Adrenal gland (tissue), 12 donors: Measurements from ENCODE around the gene SMPD3. TPM values are rescaled to one million over a fixed set of nuclear protein-coding genes. Genes with fewer than 3 reads are reported as not detected.

ENCODE experiments used
- DNase-seq, 7 donors: peaks; one replicate each; pipeline ENCODE4 v3.0.0-alpha.2; 2019 to 2020
- H3K27ac ChIP-seq, 5 donors: fragments of 200-600 bp; sonication (generic) in 4 of 5; 1 replicate in 3 of 5; 2 replicates in 2 of 5; pipeline versions ENCODE4 v1.5.1 to v1.8.0; 2016 to 2020; ENCODE audit warnings: mild to moderate bottlenecking in 1 of 5
- H3K27me3 ChIP-seq: fragments of 200-600 bp; 2 replicates; pipeline ENCODE4 v1.8.0; 2021
- H3K36me3 ChIP-seq, 2 donors: fragments of 200-600 bp; replicated peaks in 1 of 2; 1 replicate in 1 of 2; 2 replicates in 1 of 2; pipeline versions ENCODE4 v1.5.1 to v1.8.0; 2018 to 2022
- H3K4me1 ChIP-seq, 2 donors: fragments of 200-600 bp; replicated peaks in 1 of 2; 1 replicate in 1 of 2; 2 replicates in 1 of 2; pipeline versions ENCODE4 v1.5.1 to v1.8.0; 2018 to 2021
- H3K4me3 ChIP-seq, 4 donors: fragments of 200-600 bp; sonication (generic) in 3 of 4; one replicate each; pipeline ENCODE4 v1.5.1; 2016 to 2018
- H3K9me3 ChIP-seq, 3 donors: fragments of 200-600 bp; sonication (generic) in 1 of 3; replicated peaks in 1 of 3; 1 replicate in 2 of 3; 2 replicates in 1 of 3; pipeline versions ENCODE4 v1.5.1 to v1.8.0; 2016 to 2021
- POLR2A ChIP-seq, 2 donors: fragments of 450-650 bp; IDR thresholded peaks; one replicate each; pipeline ENCODE4 v1.6.1; 2017; ENCODE audit warnings: antibody characterized with exemption in 2 of 2, mild to moderate bottlenecking in 2 of 2, moderate library complexity in 1 of 2
- WGBS, 4 donors: extraction: QIAGEN DNeasy Blood & Tissue Kit in 2 of 4; methylation state at CpG; one replicate each; pipeline versions ENCODE4 v1.1.5 to v1.1.7; 2013 to 2017; 5-methylcytosine and 5-hydroxymethylcytosine counted together
- intact Hi-C, 2 donors: fragments of 100-400 bp; cut with DNase I; formaldehyde crosslinking; loops; one replicate each; pipeline versions ENCODE4 v1.14.1 to v1.15.0; 2022 to 2023
- polyA plus RNA-seq, 3 donors: library from polyadenylated mRNA; stranded (reverse); fragments of 200-250 nt in 2 of 3; fragments of 350-450 nt in 1 of 3; fragmentation: Illumina TruSeq in 1 of 3; extraction: RNeasy Lipid Tissue Mini Kit (QIAGEN cat#74804) in 1 of 3; gene quantifications; one replicate each; pipeline ENCODE4 v1.2.3, GENCODE V29; 2013 to 2014
- total RNA-seq, 9 donors: library from RNA; depleted of rRNA in 4 of 9; stranded (reverse); fragments of >200 nt in 4 of 9; fragments of 120-200 nt in 1 of 9; fragmentation: NEBNext Ultra II Directional in 1 of 9; extraction: Animal tissue kit (Norgen Biotek cat#: 25700) in 1 of 9; gene quantifications; one replicate each; pipeline versions ENCODE4 v1.1.0 to v1.2.4, GENCODE V29; 2013 to 2023
- TF ChIP-seq, protein P1 (sequence below), 6 experiments: fragments of 450-650 bp in 4 of 6; fragments of 200-600 bp in 2 of 6; sonication (generic) in 1 of 6; IDR thresholded peaks; 1 replicate in 5 of 6; 2 replicates in 1 of 6; pipeline versions ENCODE4 v1.5.1 to v1.8.0; 2016 to 2021; ENCODE audit warnings: antibody characterized with exemption in 6 of 6, mild to moderate bottlenecking in 2 of 6, moderate library complexity in 1 of 6
- donor health status: healthy with polysubstance abuse.
- donor health status: Bipolar disorder and iron deficiency.
- donor health status: DM: yes; HTN: yes; CAD: no.
- donor health status: DM: no; HTN: no; CAD: no.
- donor health status: DM: no; HTN: no; CAD: no.
- donor health status: DM: yes; HTN: yes; CAD: no.

SMPD3 gene
- total and polyA plus RNA-seq, 12 donors: 0.32 to 7.8 (median 1.2) TPM; not detected in 2

DNA sequence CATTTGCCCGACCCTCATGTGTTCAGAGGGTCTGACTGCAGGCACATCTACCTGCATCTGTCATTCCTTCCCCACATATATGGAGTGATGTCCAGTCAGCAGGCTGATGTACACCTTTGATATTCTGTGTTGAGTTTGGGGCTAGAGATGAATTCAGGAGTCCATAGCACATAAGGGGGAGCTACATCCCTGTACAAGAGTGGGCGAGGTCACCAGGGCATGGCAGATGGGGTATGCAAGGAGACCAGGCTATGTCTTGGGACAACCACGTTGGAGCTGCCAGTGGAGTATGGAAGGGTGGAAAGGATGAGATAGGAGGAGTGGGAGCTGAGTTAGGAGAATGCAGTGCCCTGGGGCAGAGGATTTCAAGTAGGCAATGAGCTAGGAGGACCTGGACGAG is 15.0 kb downstream of the SMPD3 start:
- intact Hi-C loops: no loop called here
- Histone ChIP-seq H3K4me3 (no peak overlapping the region), H3K27ac (no peak overlapping the region), H3K4me1 (no peaks in the 10 kb centered on the region), H3K27me3 (no peaks in the 10 kb centered on the region), H3K9me3 (no peaks in the 10 kb centered on the region), H3K36me3 (no peaks in the 10 kb centered on the region)
- 81 to 89% (median 86%) methylated on average over 4 of the region's 4 CpGs for WGBS, 4 donors
- DNase-seq: no peak
- TF ChIP-seq, protein P1, sequence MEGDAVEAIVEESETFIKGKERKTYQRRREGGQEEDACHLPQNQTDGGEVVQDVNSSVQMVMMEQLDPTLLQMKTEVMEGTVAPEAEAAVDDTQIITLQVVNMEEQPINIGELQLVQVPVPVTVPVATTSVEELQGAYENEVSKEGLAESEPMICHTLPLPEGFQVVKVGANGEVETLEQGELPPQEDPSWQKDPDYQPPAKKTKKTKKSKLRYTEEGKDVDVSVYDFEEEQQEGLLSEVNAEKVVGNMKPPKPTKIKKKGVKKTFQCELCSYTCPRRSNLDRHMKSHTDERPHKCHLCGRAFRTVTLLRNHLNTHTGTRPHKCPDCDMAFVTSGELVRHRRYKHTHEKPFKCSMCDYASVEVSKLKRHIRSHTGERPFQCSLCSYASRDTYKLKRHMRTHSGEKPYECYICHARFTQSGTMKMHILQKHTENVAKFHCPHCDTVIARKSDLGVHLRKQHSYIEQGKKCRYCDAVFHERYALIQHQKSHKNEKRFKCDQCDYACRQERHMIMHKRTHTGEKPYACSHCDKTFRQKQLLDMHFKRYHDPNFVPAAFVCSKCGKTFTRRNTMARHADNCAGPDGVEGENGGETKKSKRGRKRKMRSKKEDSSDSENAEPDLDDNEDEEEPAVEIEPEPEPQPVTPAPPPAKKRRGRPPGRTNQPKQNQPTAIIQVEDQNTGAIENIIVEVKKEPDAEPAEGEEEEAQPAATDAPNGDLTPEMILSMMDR (IDR thresholded peaks at IDR 0.05): no peak
- no peak for TF ChIP-seq POLR2A (IDR thresholded peaks at IDR 0.05)

DNA sequence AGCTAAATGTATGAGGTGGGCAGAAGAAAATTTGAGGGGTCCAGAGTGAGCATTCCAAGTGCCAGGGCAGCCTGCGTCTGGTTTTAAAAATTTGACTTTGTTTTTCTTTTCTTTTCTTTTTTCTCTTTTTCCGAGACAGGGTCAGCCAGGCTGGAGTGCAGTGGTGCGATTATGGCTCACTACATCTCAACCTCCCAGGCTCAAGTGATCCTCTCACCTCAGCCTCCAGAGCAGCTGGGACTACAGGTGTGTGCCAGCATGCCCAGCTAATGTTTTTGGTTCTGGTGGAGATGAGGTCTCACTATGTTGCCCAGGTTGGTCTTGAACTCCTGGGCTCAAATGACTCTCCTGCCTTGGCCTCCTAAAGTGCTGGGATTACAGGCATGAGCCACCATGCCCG is 15.6 kb downstream of the SMPD3 start:
- no peaks in the 10 kb centered on the region for H3K9me3 ChIP-seq
- H3K27ac ChIP-seq: no peak overlapping the region
- no peaks in the 10 kb centered on the region for H3K4me1 ChIP-seq
- DNase-seq: no peak
- H3K27me3 ChIP-seq: no peaks in the 10 kb centered on the region
- TF ChIP-seq, protein P1 (IDR thresholded peaks at IDR 0.05): no peak
- no peak for TF ChIP-seq POLR2A (IDR thresholded peaks at IDR 0.05)
- H3K4me3 ChIP-seq: no peak overlapping the region
- intact Hi-C loops: no loop called here
- WGBS, 4 donors: 85 to 92% (median 88%) methylated on average over 4 of the region's 4 CpGs
- no peaks in the 10 kb centered on the region for H3K36me3 ChIP-seq

DNA sequence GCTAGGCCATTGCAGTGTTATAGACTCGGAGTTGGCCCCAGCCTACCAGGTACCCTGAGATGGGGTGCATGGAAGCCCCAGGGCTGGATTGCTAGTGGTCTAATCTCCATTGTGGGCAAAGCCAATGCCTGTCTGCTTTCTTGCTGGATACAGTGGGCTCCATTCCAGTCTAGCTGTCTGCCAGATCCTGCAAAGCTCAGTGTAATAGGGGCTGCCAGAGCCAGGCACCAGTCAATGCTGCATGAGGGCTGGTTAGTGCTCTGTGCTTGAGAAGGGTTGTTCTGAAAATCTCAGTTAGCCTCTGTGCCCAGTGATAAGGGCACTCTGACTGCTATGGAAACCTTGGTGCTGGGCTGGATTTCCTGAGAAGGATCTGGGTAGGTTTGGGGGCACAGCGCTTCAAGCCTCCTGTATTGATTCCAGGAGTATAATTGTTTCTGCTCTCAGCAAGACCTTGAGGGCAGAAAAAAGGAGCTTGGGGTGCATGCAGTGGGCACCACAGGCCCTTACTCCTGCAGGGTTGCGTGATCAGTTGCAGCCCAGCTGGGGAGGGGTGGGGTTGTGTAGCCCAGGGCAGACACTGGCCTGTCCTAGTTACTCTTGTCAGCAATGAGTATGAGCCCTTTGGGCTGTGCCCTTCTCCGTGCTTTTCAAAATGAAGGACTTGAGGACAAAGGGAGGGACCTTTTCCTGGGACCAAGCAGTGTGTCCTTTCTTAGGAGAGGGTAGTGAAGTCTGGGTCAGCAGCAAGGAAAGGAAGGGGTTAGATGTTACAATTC is 19.0 kb downstream of the SMPD3 start:
- H3K27me3 ChIP-seq: no peaks in the 10 kb centered on the region
- no peak overlapping the region for H3K27ac ChIP-seq
- no peak overlapping the region for H3K4me3 ChIP-seq
- WGBS, 4 donors: 66 to 100% (median 71%) methylated on average over 2 to 4 of the region's 4 CpGs
- TF ChIP-seq, protein P1 (IDR thresholded peaks at IDR 0.05): no peak
- no peak for TF ChIP-seq POLR2A (IDR thresholded peaks at IDR 0.05)
- peaks cover 0 to 6% of the 10 kb centered on the region in 2 donors for H3K4me1 ChIP-seq
- intact Hi-C loops: no loop called here
- no peaks in the 10 kb centered on the region for H3K9me3 ChIP-seq
- H3K36me3 ChIP-seq: no peaks in the 10 kb centered on the region
- DNase-seq: no peak

DNA sequence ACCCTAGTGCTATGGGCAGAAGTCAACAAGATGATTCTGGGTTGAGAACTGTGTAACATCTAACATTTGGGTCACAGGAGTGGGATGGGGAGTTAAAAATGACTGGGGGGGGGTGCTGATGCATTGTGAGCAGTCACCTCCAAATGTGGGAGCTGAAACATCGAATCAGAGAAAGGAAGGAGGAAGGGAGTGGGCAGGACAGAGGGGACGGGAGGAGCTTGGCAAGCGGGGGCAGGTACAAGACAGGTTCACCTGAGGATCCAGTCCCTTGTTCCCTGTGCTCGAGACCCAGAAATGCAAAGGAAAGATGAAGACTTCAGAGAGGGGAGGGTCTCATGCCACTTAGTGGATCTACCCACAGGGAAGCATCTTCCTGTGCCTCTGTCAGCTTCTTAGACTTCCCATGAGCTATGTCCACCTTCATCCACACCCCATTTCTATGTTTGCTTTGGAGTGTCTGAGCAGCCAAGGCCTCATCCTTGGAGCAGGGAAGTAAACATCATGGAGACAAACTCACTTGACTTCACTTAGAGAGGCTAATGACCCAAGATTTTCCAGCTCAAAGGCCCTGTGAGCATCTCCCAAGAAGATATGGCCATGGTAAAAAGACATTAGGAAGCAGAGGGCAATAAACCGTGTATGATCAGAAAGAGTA is 20.5 kb downstream of the SMPD3 start:
- H3K27ac ChIP-seq: no peak overlapping the region
- intact Hi-C loops: no loop called here

More for the DNA sequence above, 20.5 kb downstream of the SMPD3 start:
- no peak for TF ChIP-seq POLR2A (IDR thresholded peaks at IDR 0.05)
- TF ChIP-seq, protein P1 (IDR thresholded peaks at IDR 0.05): no peak
- no peaks in the 10 kb centered on the region for H3K36me3 ChIP-seq
- H3K27me3 ChIP-seq: no peaks in the 10 kb centered on the region
- WGBS, 4 donors: 86 to 89% (median 89%) methylated on average over 5 of the region's 5 CpGs
- no peak for DNase-seq
- H3K4me1 ChIP-seq: peaks cover 0 to 6% of the 10 kb centered on the region in 2 donors
- H3K4me3 ChIP-seq: no peak overlapping the region
- H3K9me3 ChIP-seq: no peaks in the 10 kb centered on the region
